Liver (tissue), 3 donors: Measurements from ENCODE around the gene SPCS3.

Experiments
- EGR1 ChIP-seq, 2 donors: IDR thresholded peaks; 2 replicates each; pipeline ENCODE4 v1.6.1; 2016 to 2018; ENCODE audit warnings: antibody characterized with exemption in 2 of 2, low read depth in 2 of 2
- HNF4A ChIP-seq, 2 donors: conservative IDR thresholded peaks; 2 replicates each; pipeline ENCODE4 v1.6.1; 2016; ENCODE audit warnings: antibody characterized with exemption in 2 of 2, mild to moderate bottlenecking in 2 of 2
- RAD21 ChIP-seq, 2 donors: IDR thresholded peaks; 2 replicates each; pipeline ENCODE4 v1.6.1; 2016; ENCODE audit warnings: antibody characterized with exemption in 2 of 2, mild to moderate bottlenecking in 2 of 2
- TAF1 ChIP-seq: conservative IDR thresholded peaks from 2 replicates; pipeline ENCODE4 v1.6.1; 2016; ENCODE audit warnings: antibody characterized with exemption, mild to moderate bottlenecking
- TF ChIP-seq, protein P1 (sequence below): fragments of 150-350 bp; IDR thresholded peaks from 2 replicates; pipeline ENCODE4 v1.5.1; 2017; ENCODE audit warnings: improper control_type of control experiment, low read depth, low read length; ENCODE audit not compliant: missing input control
- TF ChIP-seq, protein P2 (sequence below): IDR thresholded peaks from 2 replicates; pipeline ENCODE4 v1.6.1; 2016; ENCODE audit warnings: antibody characterized with exemption
- TF ChIP-seq, protein P3 (sequence below): IDR thresholded peaks from 2 replicates; pipeline ENCODE4 v1.6.1; 2016; ENCODE audit warnings: antibody characterized with exemption
- TF ChIP-seq, protein P4 (sequence below): IDR thresholded peaks from 2 replicates; pipeline ENCODE4 v1.6.1; 2016; ENCODE audit warnings: antibody characterized with exemption
- donor health status: healthy.
- donor health status: healthy.

DNA sequence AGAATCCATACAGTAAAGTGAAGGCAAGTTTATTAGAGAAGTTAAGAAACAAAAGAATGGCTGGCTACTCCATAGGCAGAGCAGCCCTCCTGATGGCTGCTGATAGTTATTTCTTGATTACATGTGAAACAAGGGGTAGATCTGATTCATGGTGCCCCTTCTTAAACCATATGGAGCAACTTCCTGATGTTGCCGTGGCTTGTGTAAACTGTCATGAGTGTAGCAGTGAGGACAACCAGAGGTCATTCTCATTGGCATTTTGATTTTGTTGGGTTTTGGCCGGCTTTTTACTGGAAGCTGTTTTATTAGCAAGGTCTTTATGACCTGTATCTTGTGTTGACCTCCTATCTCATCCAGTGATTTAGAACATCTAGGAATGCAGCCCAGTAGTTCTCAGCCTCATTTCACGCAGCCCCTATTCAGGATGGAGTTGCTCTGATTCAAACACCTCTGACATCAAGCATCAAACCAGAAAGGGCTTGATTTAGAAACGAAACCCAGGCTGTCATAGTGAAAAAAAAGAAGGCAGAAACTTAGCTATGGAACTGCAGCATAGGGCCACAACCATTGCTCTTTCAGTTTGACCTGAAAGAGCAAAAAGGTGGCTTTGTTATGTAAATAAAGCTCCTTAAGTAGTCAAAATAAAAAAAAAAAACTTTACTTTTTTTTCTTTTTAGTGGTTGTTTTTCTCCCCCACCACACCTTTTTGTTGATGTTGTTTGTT is 37.8 kb downstream of the SPCS3 start:
- TF ChIP-seq, protein P1, sequence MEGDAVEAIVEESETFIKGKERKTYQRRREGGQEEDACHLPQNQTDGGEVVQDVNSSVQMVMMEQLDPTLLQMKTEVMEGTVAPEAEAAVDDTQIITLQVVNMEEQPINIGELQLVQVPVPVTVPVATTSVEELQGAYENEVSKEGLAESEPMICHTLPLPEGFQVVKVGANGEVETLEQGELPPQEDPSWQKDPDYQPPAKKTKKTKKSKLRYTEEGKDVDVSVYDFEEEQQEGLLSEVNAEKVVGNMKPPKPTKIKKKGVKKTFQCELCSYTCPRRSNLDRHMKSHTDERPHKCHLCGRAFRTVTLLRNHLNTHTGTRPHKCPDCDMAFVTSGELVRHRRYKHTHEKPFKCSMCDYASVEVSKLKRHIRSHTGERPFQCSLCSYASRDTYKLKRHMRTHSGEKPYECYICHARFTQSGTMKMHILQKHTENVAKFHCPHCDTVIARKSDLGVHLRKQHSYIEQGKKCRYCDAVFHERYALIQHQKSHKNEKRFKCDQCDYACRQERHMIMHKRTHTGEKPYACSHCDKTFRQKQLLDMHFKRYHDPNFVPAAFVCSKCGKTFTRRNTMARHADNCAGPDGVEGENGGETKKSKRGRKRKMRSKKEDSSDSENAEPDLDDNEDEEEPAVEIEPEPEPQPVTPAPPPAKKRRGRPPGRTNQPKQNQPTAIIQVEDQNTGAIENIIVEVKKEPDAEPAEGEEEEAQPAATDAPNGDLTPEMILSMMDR: no peak
- TF ChIP-seq TAF1 (no peak), RAD21 (IDR thresholded peaks at IDR 0.05) (no peak), HNF4A (conservative IDR thresholded peaks at IDR 0.05) (no peak), EGR1 (IDR thresholded peaks at IDR 0.05; ENCODE audit: low read depth in 2 of 2) (no peak)
- TF ChIP-seq, protein P2, sequence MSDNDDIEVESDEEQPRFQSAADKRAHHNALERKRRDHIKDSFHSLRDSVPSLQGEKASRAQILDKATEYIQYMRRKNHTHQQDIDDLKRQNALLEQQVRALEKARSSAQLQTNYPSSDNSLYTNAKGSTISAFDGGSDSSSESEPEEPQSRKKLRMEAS: no peak
- TF ChIP-seq, protein P3, sequence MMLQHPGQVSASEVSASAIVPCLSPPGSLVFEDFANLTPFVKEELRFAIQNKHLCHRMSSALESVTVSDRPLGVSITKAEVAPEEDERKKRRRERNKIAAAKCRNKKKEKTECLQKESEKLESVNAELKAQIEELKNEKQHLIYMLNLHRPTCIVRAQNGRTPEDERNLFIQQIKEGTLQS: no peak
- TF ChIP-seq, protein P4, sequence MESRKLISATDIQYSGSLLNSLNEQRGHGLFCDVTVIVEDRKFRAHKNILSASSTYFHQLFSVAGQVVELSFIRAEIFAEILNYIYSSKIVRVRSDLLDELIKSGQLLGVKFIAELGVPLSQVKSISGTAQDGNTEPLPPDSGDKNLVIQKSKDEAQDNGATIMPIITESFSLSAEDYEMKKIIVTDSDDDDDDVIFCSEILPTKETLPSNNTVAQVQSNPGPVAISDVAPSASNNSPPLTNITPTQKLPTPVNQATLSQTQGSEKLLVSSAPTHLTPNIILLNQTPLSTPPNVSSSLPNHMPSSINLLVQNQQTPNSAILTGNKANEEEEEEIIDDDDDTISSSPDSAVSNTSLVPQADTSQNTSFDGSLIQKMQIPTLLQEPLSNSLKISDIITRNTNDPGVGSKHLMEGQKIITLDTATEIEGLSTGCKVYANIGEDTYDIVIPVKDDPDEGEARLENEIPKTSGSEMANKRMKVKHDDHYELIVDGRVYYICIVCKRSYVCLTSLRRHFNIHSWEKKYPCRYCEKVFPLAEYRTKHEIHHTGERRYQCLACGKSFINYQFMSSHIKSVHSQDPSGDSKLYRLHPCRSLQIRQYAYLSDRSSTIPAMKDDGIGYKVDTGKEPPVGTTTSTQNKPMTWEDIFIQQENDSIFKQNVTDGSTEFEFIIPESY: no peak
